Body of pancreas (tissue), 4 donors: ENCODE results near the gene SKI.

Experiments used
- CTCF ChIP-seq, 7 experiments: fragments of 450-650 bp in 4 of 7; fragments of 200-600 bp in 3 of 7; sonication (generic) in 3 of 7; IDR thresholded peaks; one replicate each; pipeline ENCODE4 v1.5.1; 2016 to 2019; ENCODE audit warnings: antibody characterized with exemption in 7 of 7
- POLR2A ChIP-seq, 3 donors: fragments of 450-650 bp; IDR thresholded peaks; one replicate each; pipeline ENCODE4 v1.6.1; 2016; ENCODE audit warnings: antibody characterized with exemption in 3 of 3, mild to moderate bottlenecking in 2 of 3

- TF ChIP-seq CTCF (IDR thresholded peaks at IDR 0.05) (no peak), POLR2A (IDR thresholded peaks at IDR 0.05) (peak in 2 of 3 donors; percentile 31 to 42)
Measured at GRCh38 chr1:2204415-2205190, 23.5 kb upstream of the SKI start.
